SK-N-SH (cell line): ENCODE data around the gene SYNE3. TPM values are rescaled to one million over a fixed set of nuclear protein-coding genes. Genes with fewer than 3 reads are reported as not detected.

ENCODE experiments used
- CTCF ChIA-PET: fragments of 300-600, 350-600 bp; formaldehyde crosslinking; extraction: SDS; loops from one replicate; lab custom pipeline; 2021; lab: Yijun Ruan, JAX
- POLR2A ChIA-PET: fragments of 350-600 bp; sonication (Branson Sonifier 250); formaldehyde crosslinking; extraction: SDS; loops from one replicate; lab custom pipeline; 2020; ENCODE audit warnings: antibody characterized with exemption, inconsistent platforms; lab: Yijun Ruan, JAX
- DNase-seq: peaks from one replicate; pipeline ENCODE4 v3.0.0; 2012
- H2AFZ ChIP-seq: fragments of 200-600 bp; sonication (generic); 2 replicates; pipeline ENCODE4 v1.8.1; 2016; ENCODE audit warnings: antibody characterized with exemption, mild to moderate bottlenecking, low read depth
- H3F3A ChIP-seq: fragments of 200-600 bp; sonication (generic); replicated peaks from 2 replicates; pipeline ENCODE3; 2016; ENCODE audit warnings: antibody characterized with exemption, mild to moderate bottlenecking; ENCODE audit not compliant: insufficient read depth
- H3K27ac ChIP-seq, 2 experiments: fragments of 200-500 bp in 1 of 2; fragments of 200-600 bp in 1 of 2; sonication (Bioruptor generic) in 1 of 2; sonication (generic), shearing (Covaris generic) in 1 of 2; 2 replicates each; pipeline versions ENCODE4 v1.5.1 to v1.6.1; 2014 to 2016; ENCODE audit warnings: low read depth in 2 of 2, inconsistent platforms in 1 of 2, low read length in 1 of 2, mild to moderate bottlenecking in 1 of 2, mixed read lengths in 1 of 2
- H3K27me3 ChIP-seq: fragments of 200-600 bp; sonication (generic), shearing (Covaris generic); 2 replicates; pipeline ENCODE4 v1.6.1; 2016; ENCODE audit warnings: mixed run types; ENCODE audit not compliant: insufficient read depth
- H3K36me3 ChIP-seq, 2 experiments: fragments of 200-500 bp in 1 of 2; fragments of 200-600 bp in 1 of 2; sonication (Bioruptor generic) in 1 of 2; sonication (generic) in 1 of 2; replicated peaks in 1 of 2; 2 replicates each; pipeline versions ENCODE3 to v1.5.1; 2014 to 2016; ENCODE audit warnings: low read length in 1 of 2, mild to moderate bottlenecking in 1 of 2; ENCODE audit not compliant: insufficient read depth in 2 of 2, control insufficient read depth in 1 of 2
- H3K4me1 ChIP-seq, 2 experiments: fragments of 200-500 bp in 1 of 2; fragments of 200-600 bp in 1 of 2; sonication (Bioruptor generic) in 1 of 2; sonication (generic), shearing (Covaris generic) in 1 of 2; 2 replicates each; pipeline versions ENCODE4 v1.5.1 to v1.6.1; 2014 to 2016; ENCODE audit warnings: low read depth in 1 of 2, low read length in 1 of 2, mixed run types in 1 of 2; ENCODE audit not compliant: insufficient read depth in 2 of 2, control insufficient read depth in 1 of 2
- H3K4me2 ChIP-seq: fragments of 200-600 bp; sonication (generic), shearing (Covaris generic); 2 replicates; pipeline ENCODE4 v1.6.1; 2017; ENCODE audit warnings: mixed run types
- H3K4me3 ChIP-seq, 2 experiments: fragments of 200-500 bp in 1 of 2; fragments of 200-600 bp in 1 of 2; sonication (Bioruptor generic) in 1 of 2; sonication (generic), shearing (Covaris generic) in 1 of 2; 2 replicates each; pipeline versions ENCODE4 v1.5.1 to v1.8.1; 2014 to 2016; ENCODE audit warnings: low read depth in 2 of 2, inconsistent platforms in 1 of 2, low read length in 1 of 2, mild to moderate bottlenecking in 1 of 2, mixed read lengths in 1 of 2, moderate library complexity in 1 of 2
- H3K79me2 ChIP-seq: fragments of 200-600 bp; sonication (generic); 2 replicates; pipeline ENCODE4 v1.8.1; 2017; ENCODE audit warnings: mild to moderate bottlenecking; ENCODE audit not compliant: insufficient read depth
- H3K9ac ChIP-seq: fragments of 200-600 bp; sonication (generic); 2 replicates; pipeline ENCODE4 v1.6.1; 2017; ENCODE audit warnings: mixed run types
- H3K9me2 ChIP-seq: fragments of 200-600 bp; sonication (generic); 2 replicates; pipeline ENCODE4 v1.6.1; 2017; ENCODE audit warnings: mixed run types
- H3K9me3 ChIP-seq: fragments of 200-600 bp; sonication (generic); 2 replicates; pipeline ENCODE4 v1.6.1; 2017; ENCODE audit warnings: mixed run types, mild to moderate bottlenecking, moderate library complexity
- H4K20me1 ChIP-seq: fragments of 200-600 bp; sonication (generic); 2 replicates; pipeline ENCODE4 v1.6.1; 2017; ENCODE audit warnings: mild to moderate bottlenecking, mixed run types; ENCODE audit not compliant: insufficient read depth
- CTCF ChIP-seq: fragments of 200-600 bp; sonication (generic); IDR thresholded peaks from 2 replicates; pipeline ENCODE4 v1.6.1; 2017; ENCODE audit warnings: antibody characterized with exemption, mild to moderate bottlenecking, moderate library complexity
- EZH2phosphoT487 ChIP-seq: fragments of 200-600 bp; sonication (generic); IDR thresholded peaks from 2 replicates; pipeline ENCODE4 v1.6.1; 2017; ENCODE audit warnings: low read depth, mixed run types, mild to moderate bottlenecking, antibody characterized with exemption, moderate library complexity, borderline replicate concordance
- FOSL2 ChIP-seq: IDR thresholded peaks from 2 replicates; pipeline ENCODE4 v1.4.0; 2012; ENCODE audit warnings: low read depth, mild to moderate bottlenecking, moderate library complexity, borderline replicate concordance
- FOXJ3 ChIP-seq: sonication (generic); formaldehyde crosslinking; IDR thresholded peaks from 2 replicates; pipeline ENCODE4 v1.5.1; 2020; ENCODE audit warnings: mild to moderate bottlenecking, missing genetic modification reagents
- IRF3 ChIP-seq: fragments of 150-350 bp; IDR thresholded peaks from 2 replicates; pipeline ENCODE4 v1.6.1; 2016; ENCODE audit warnings: mild to moderate bottlenecking, low read depth, low read length
- JUND ChIP-seq: IDR thresholded peaks from 2 replicates; pipeline ENCODE4 v1.4.0; 2012
- MAX ChIP-seq: IDR thresholded peaks from 2 replicates; pipeline ENCODE4 v1.4.0; 2012; ENCODE audit warnings: low read depth
- MEF2A ChIP-seq: IDR thresholded peaks from 2 replicates; pipeline ENCODE4 v1.4.0; 2012; ENCODE audit warnings: low read depth, borderline replicate concordance
- NRF1 ChIP-seq: IDR thresholded peaks from 2 replicates; pipeline ENCODE4 v1.6.1; 2012; ENCODE audit warnings: low read depth, mild to moderate bottlenecking, low read length
- POLR2AphosphoS5 ChIP-seq: IDR thresholded peaks from 2 replicates; pipeline ENCODE4 v1.6.1; 2012; ENCODE audit warnings: low read depth, low read length
- RAD21 ChIP-seq: IDR thresholded peaks from 2 replicates; pipeline ENCODE4 v1.6.1; 2012; ENCODE audit warnings: mild to moderate bottlenecking, low read length
- RCOR1 ChIP-seq: fragments of 150-350 bp; IDR thresholded peaks from 2 replicates; pipeline ENCODE4 v1.6.1; 2017; ENCODE audit warnings: antibody characterized with exemption, low read length
- RFX5 ChIP-seq: IDR thresholded peaks from 2 replicates; pipeline ENCODE4 v1.6.1; 2012; ENCODE audit warnings: mild to moderate bottlenecking, improper control_type of control experiment, low read length
- SMC3 ChIP-seq: IDR thresholded peaks from 2 replicates; pipeline ENCODE4 v1.6.1; 2012; ENCODE audit warnings: low read depth, low read length, improper control_type of control experiment
- TAF1 ChIP-seq: IDR thresholded peaks from 2 replicates; pipeline ENCODE4 v1.6.1; 2012; ENCODE audit warnings: low read depth, mild to moderate bottlenecking, low read length, moderate library complexity, borderline replicate concordance
- TCF12 ChIP-seq: IDR thresholded peaks from 2 replicates; pipeline ENCODE4 v1.4.0; 2012
- TEAD4 ChIP-seq: IDR thresholded peaks from 2 replicates; pipeline ENCODE4 v1.4.0; 2012; ENCODE audit warnings: mild to moderate bottlenecking, borderline replicate concordance; ENCODE audit not compliant: insufficient read depth
- YY1 ChIP-seq: IDR thresholded peaks from 2 replicates; pipeline ENCODE4 v1.4.0; 2012; ENCODE audit warnings: low read depth, mild to moderate bottlenecking
- ZBTB33 ChIP-seq: IDR thresholded peaks from 2 replicates; pipeline ENCODE4 v1.4.0; 2012; ENCODE audit warnings: low read depth, borderline replicate concordance
- WGBS: methylation state at CpG from one replicate; pipeline ENCODE4 v1.1.6; 2017; ENCODE audit warnings: low lambda C conversion rate; 5-methylcytosine and 5-hydroxymethylcytosine counted together
- polyA plus RNA-seq, 3 experiments: library from polyadenylated mRNA; depleted of rRNA; stranded (reverse); fragments of >200 nt; gene quantifications; 2 replicates each; pipeline ENCODE4 v1.2.3, GENCODE V29; 2012

SYNE3 gene
- polyA plus RNA-seq, 1 of the 3 experiments (the other 2 are of a cell fraction) = 2.0 TPM

- TF ChIP-seq TEAD4 = no peak
- TF ChIP-seq RAD21 = no peak
- TF ChIP-seq TAF1 = no peak
- TF ChIP-seq TCF12 = peak; percentile 64
- TF ChIP-seq POLR2AphosphoS5 = no peak
- TF ChIP-seq YY1 = no peak
- TF ChIP-seq FOXJ3 (CRISPR knock-in tag) = no peak
- TF ChIP-seq EZH2phosphoT487 = no peak
- peak; percentile 93 for TF ChIP-seq JUND
- TF ChIP-seq ZBTB33 = no peak
These were observed 29.2 kb upstream of the SYNE3 start (continued) for GRCh38 chr14:95545515-95546168.

- H3K4me2 ChIP-seq = no peak overlapping the region
- peaks cover 7% of the 10 kb centered on the region; the same call in 1 of the 2 replicates for H4K20me1 ChIP-seq
- POLR2A ChIA-PET = interaction anchor here (0.6 kb wide), 1 partner anchor 17 kb away, joined by 3 read pairs; no protein-coding TSS in a partner anchor
- DNase-seq = no peak
- H3K27ac ChIP-seq = peak overlapping the region in 1 of 2 experiments; percentile 98; a peak in 2 of 4 replicates
- 95% methylated on average over 8 of the region's 8 CpGs for WGBS
- no peak overlapping the region for H3K4me3 ChIP-seq
- no peaks in the 10 kb centered on the region for H3K27me3 ChIP-seq
- H3K9me2 ChIP-seq = no peaks in the 10 kb centered on the region
- H3K36me3 ChIP-seq = peaks cover 17 to 30% of the 10 kb centered on the region in 2 experiments
- no peak overlapping the region for H2AFZ ChIP-seq
- CTCF ChIA-PET = interaction anchor here (0.7 to 1.5 kb wide), 3 partner anchors 10 to 230 kb away, joined by 3 to 6 read pairs (median 3); partner anchors contain the start of gene GLRX5
- peaks cover 22% of the 10 kb centered on the region for H3F3A ChIP-seq
- H3K79me2 ChIP-seq = peaks cover 48% of the 10 kb centered on the region
- peaks cover 0 to 10% of the 10 kb centered on the region in 2 experiments; a peak in 3 of 4 replicates for H3K4me1 ChIP-seq
- H3K9me3 ChIP-seq = peaks cover 9% of the 10 kb centered on the region; the same call in 1 of the 2 replicates
- H3K9ac ChIP-seq = no peak overlapping the region
- TF ChIP-seq NRF1 = no peak
- TF ChIP-seq SMC3 = no peak
- no peak for TF ChIP-seq YY1
- no peak for TF ChIP-seq IRF3
- TF ChIP-seq RAD21 = no peak
- no peak for TF ChIP-seq FOXJ3 (CRISPR knock-in tag)
- TF ChIP-seq RCOR1 = no peak
- no peak for TF ChIP-seq CTCF
- no peak for TF ChIP-seq RFX5
- no peak for TF ChIP-seq MEF2A
- TF ChIP-seq JUND = no peak
- TF ChIP-seq MAX = no peak
- TF ChIP-seq FOSL2 = no peak
- no peak for TF ChIP-seq ZBTB33
These were observed 28.1 kb upstream of the SYNE3 start for GRCh38 chr14:95544588-95544987.
